ENCODE data around the gene CPHXL2. TPM values are rescaled to one million over a fixed set of nuclear protein-coding genes. Genes with fewer than 3 reads are reported as not detected.

The CPHXL2 gene
- total and polyA plus RNA-seq, 2 donors (not counting 1 experiment from before 2014, with no cell fraction given): not detected

DNA sequence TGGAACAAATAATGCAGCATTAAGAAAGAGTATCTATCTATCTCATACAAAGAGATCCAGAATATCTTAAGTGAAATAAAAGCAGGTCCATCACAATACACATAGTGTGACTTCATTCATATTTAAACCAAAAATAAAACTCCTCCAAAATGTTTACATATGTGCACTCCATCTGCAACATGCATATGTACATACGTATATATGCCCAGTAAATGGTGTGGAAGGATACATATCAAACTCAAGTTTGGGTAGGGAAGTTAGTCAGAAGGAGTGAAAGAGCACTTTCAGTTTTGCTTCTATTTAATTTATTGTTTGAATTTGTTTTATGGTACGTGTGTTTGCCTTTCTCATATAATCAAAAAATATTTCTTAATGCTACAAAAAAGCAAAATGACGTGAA lies 41.8 kb downstream of the CPHXL2 start:
- peaks cover 14 to 78% of the 10 kb centered on the region in 2 experiments for H3K36me3 ChIP-seq (replicated peaks in 1 of 2; ENCODE audit: control extremely low read depth in 1 of 2, control insufficient read depth in 1 of 2, extremely low read depth in 1 of 2, insufficient read depth in 2 of 2, low read length in 1 of 2)
- TF ChIP-seq, protein P1, sequence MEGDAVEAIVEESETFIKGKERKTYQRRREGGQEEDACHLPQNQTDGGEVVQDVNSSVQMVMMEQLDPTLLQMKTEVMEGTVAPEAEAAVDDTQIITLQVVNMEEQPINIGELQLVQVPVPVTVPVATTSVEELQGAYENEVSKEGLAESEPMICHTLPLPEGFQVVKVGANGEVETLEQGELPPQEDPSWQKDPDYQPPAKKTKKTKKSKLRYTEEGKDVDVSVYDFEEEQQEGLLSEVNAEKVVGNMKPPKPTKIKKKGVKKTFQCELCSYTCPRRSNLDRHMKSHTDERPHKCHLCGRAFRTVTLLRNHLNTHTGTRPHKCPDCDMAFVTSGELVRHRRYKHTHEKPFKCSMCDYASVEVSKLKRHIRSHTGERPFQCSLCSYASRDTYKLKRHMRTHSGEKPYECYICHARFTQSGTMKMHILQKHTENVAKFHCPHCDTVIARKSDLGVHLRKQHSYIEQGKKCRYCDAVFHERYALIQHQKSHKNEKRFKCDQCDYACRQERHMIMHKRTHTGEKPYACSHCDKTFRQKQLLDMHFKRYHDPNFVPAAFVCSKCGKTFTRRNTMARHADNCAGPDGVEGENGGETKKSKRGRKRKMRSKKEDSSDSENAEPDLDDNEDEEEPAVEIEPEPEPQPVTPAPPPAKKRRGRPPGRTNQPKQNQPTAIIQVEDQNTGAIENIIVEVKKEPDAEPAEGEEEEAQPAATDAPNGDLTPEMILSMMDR (IDR thresholded peaks at IDR 0.05): no peak
- no peak for TF ChIP-seq EZH2 (IDR thresholded peaks at IDR 0.05; ENCODE audit: borderline replicate concordance, insufficient read depth, low read depth, low read length, poor library complexity, severe bottlenecking)
- H3K4me2 ChIP-seq (replicated peaks; ENCODE audit: low read depth, low read length, poor library complexity, severe bottlenecking): no peak overlapping the region
- H3K4me3 Mint-ChIP-seq: no peak overlapping the region
- ATAC-seq (ENCODE audit: low read depth): no peak
- no peak overlapping the region for H3K27ac ChIP-seq (ENCODE audit: low read length in 2 of 2)
- H3K9me3 ChIP-seq (ENCODE audit: control extremely low read depth in 1 of 3, control insufficient read depth in 2 of 3, insufficient read depth in 1 of 3, low read length in 2 of 3): no peaks in the 10 kb centered on the region
- DNase-seq: no peak
- H3K4me1 ChIP-seq (ENCODE audit: control insufficient read depth in 2 of 2, insufficient read depth in 2 of 2, low read length in 2 of 2): no peaks in the 10 kb centered on the region
- no peak overlapping the region for H2AFZ ChIP-seq (ENCODE audit: insufficient read depth, low read depth, low read length, poor library complexity, severe bottlenecking)
- H3K4me1 Mint-ChIP-seq: no peaks in the 10 kb centered on the region
- H3K27me3 Mint-ChIP-seq: no peaks in the 10 kb centered on the region
- WGBS (ENCODE audit: insufficient coverage): no CpG with 5 or more reads among the region's 3 CpGs
- POLR2A ChIA-PET: no interaction called here
- CTCF ChIA-PET: interaction anchor here (0.6 to 2.3 kb wide), 2 partner anchors 112 to 129 kb away, joined by 3 to 8 read pairs; no protein-coding TSS in a partner anchor
- no peaks in the 10 kb centered on the region for H3K27me3 ChIP-seq (replicated peaks in 1 of 4; ENCODE audit: control extremely low read depth in 1 of 4, control insufficient read depth in 3 of 4, insufficient read depth in 4 of 4, low read length in 3 of 4)
- peaks cover 18% of the 10 kb centered on the region for H4K20me1 ChIP-seq (ENCODE audit: control insufficient read depth, insufficient read depth, low read length, poor library complexity, severe bottlenecking)
- no peaks in the 10 kb centered on the region for H3K9me3 Mint-ChIP-seq (ENCODE audit: insufficient read depth)
- no peak overlapping the region for H3K27ac Mint-ChIP-seq
- no peak overlapping the region for H3K4me3 ChIP-seq (ENCODE audit: control extremely low read depth in 1 of 5, extremely low read depth in 1 of 5, insufficient read depth in 1 of 5, low read depth in 2 of 5, low read length in 4 of 5)
- H3K79me2 ChIP-seq (ENCODE audit: control insufficient read depth, insufficient read depth, low read length): peaks cover 11% of the 10 kb centered on the region
- H3K9ac ChIP-seq (ENCODE audit: low read length): no peak overlapping the region
- intact Hi-C loops (cut with micrococcal nuclease): no loop called here

DNA sequence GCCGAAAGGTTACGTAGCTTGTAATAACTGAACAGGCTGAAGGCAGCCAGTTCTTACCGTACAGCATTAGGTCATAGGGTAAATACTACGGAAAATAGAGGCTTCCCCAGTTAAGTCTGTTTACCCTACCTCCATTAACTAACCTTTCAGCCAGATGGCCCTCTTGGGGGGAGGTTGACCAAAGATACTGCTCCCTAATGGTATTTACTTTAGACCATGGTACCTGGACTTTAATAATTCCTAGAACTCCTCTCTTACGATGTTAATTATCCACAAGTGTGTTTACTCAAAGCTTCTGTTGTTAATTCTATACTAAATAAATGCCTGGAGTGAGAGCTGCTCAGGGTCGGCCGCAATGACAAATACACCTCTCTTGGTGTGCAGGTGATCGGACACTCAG lies 44.0 kb downstream of the CPHXL2 start:
- ChIA-PET CTCF (interaction anchor here (0.8 to 1.4 kb wide), 3 partner anchors 10 to 168 kb away, joined by 3 to 5 read pairs (median 4); partner anchors contain the start of genes ADAT1, KARS1 and TERF2IP), POLR2A (interaction anchor here (0.9 kb wide), 1 partner anchor 14 kb away, joined by 3 read pairs; the partner anchor contains the start of genes KARS1 and TERF2IP)
- no peak overlapping the region for H2AFZ ChIP-seq (ENCODE audit: insufficient read depth, low read depth, low read length, poor library complexity, severe bottlenecking)
- no peak overlapping the region for H3K4me2 ChIP-seq (replicated peaks; ENCODE audit: low read depth, low read length, poor library complexity, severe bottlenecking)
- no peak overlapping the region for H3K4me3 Mint-ChIP-seq
- no peaks in the 10 kb centered on the region for H3K9me3 Mint-ChIP-seq (ENCODE audit: insufficient read depth)
- ATAC-seq (ENCODE audit: low read depth) (no peak), DNase-seq (no peak)
- peaks cover 16 to 89% of the 10 kb centered on the region in 2 experiments for H3K36me3 ChIP-seq (replicated peaks in 1 of 2; ENCODE audit: control extremely low read depth in 1 of 2, control insufficient read depth in 1 of 2, extremely low read depth in 1 of 2, insufficient read depth in 2 of 2, low read length in 1 of 2)
- H3K27ac Mint-ChIP-seq: no peak overlapping the region
- no peak overlapping the region for H3K9ac ChIP-seq (ENCODE audit: low read length)
- WGBS (ENCODE audit: insufficient coverage): no CpG with 5 or more reads among the region's 8 CpGs
- peaks cover 17% of the 10 kb centered on the region for H4K20me1 ChIP-seq (ENCODE audit: control insufficient read depth, insufficient read depth, low read length, poor library complexity, severe bottlenecking)
- no peaks in the 10 kb centered on the region for H3K9me3 ChIP-seq (ENCODE audit: control extremely low read depth in 1 of 3, control insufficient read depth in 2 of 3, insufficient read depth in 1 of 3, low read length in 2 of 3)
- H3K4me1 Mint-ChIP-seq: no peaks in the 10 kb centered on the region
- no peak overlapping the region for H3K4me3 ChIP-seq (ENCODE audit: control extremely low read depth in 1 of 5, extremely low read depth in 1 of 5, insufficient read depth in 1 of 5, low read depth in 2 of 5, low read length in 4 of 5)
- no peaks in the 10 kb centered on the region for H3K4me1 ChIP-seq (ENCODE audit: control insufficient read depth in 2 of 2, insufficient read depth in 2 of 2, low read length in 2 of 2)
- H3K27ac ChIP-seq (ENCODE audit: low read length in 2 of 2): no peak overlapping the region
- no peaks in the 10 kb centered on the region for H3K27me3 Mint-ChIP-seq
- no peaks in the 10 kb centered on the region for H3K27me3 ChIP-seq (replicated peaks in 1 of 4; ENCODE audit: control extremely low read depth in 1 of 4, control insufficient read depth in 3 of 4, insufficient read depth in 4 of 4, low read length in 3 of 4)
- intact Hi-C loops (cut with micrococcal nuclease): no loop called here
- TF ChIP-seq, protein P1 (IDR thresholded peaks at IDR 0.05): no peak
- TF ChIP-seq EZH2 (IDR thresholded peaks at IDR 0.05; ENCODE audit: borderline replicate concordance, insufficient read depth, low read depth, low read length, poor library complexity, severe bottlenecking): no peak
- H3K79me2 ChIP-seq (ENCODE audit: control insufficient read depth, insufficient read depth, low read length): peaks cover 3% of the 10 kb centered on the region

All from B cell (primary cell).